A673 (cell line): ENCODE results near the gene MRPL44. TPM values are rescaled to one million over a fixed set of nuclear protein-coding genes. Genes with fewer than 3 reads are reported as not detected.

Experiments
- BruUV-seq: library from RNA; stranded (reverse); fragments of 400-500 nt; replicated peaks from 2 replicates; lab custom pipeline; 2021; lab: Mats Ljungman, UMichigan
- CTCF ChIA-PET: fragments of 300-600 bp; sonication (Branson Sonifier 250); formaldehyde crosslinking; loops from one replicate; lab custom pipeline; 2022; ENCODE audit warnings: antibody characterized with exemption; lab: Charles Lee
- POLR2A ChIA-PET: fragments of 300-600 bp; sonication (Branson Sonifier 250); formaldehyde crosslinking; loops from one replicate; lab custom pipeline; 2022; ENCODE audit warnings: antibody characterized with exemption; ENCODE audit not compliant: low non-redundant PET; lab: Charles Lee
- DNase-seq: peaks from one replicate; pipeline ENCODE4 v3.0.0-alpha.2; 2015; ENCODE audit warnings: low spot score
- H3K27ac ChIP-seq: fragments of 200-600 bp; sonication (generic); 2 replicates; pipeline ENCODE4 v1.5.1; 2016; ENCODE audit warnings: mixed run types, low read depth, mild to moderate bottlenecking, mixed read lengths, antibody characterized with exemption, low read length; ENCODE audit not compliant: poor library complexity, severe bottlenecking
- H3K27me3 ChIP-seq: fragments of 200-600 bp; sonication (generic); replicated peaks from 2 replicates; pipeline ENCODE4 v1.6.1; 2017; ENCODE audit warnings: mixed run types, low read depth, mild to moderate bottlenecking, mixed read lengths, antibody characterized with exemption, low read length; ENCODE audit not compliant: insufficient read depth, poor library complexity
- H3K36me3 ChIP-seq: fragments of 200-600 bp; sonication (generic); 2 replicates; pipeline ENCODE4 v1.6.1; 2016; ENCODE audit warnings: mixed run types, mild to moderate bottlenecking, mixed read lengths, antibody characterized with exemption, low read length; ENCODE audit not compliant: insufficient read depth, poor library complexity, severe bottlenecking
- H3K4me1 ChIP-seq: fragments of 200-600 bp; sonication (generic); 2 replicates; pipeline ENCODE4 v1.6.1; 2017; ENCODE audit warnings: mixed run types, mild to moderate bottlenecking, mixed read lengths, antibody characterized with exemption, low read length; ENCODE audit not compliant: insufficient read depth, poor library complexity, severe bottlenecking
- H3K4me3 ChIP-seq: fragments of 200-600 bp; sonication (generic); 2 replicates; pipeline ENCODE4 v1.5.1; 2016; ENCODE audit warnings: low read depth, mixed run types, mild to moderate bottlenecking, mixed read lengths, low read length; ENCODE audit not compliant: poor library complexity, severe bottlenecking
- H3K9me3 ChIP-seq: fragments of 200-600 bp; sonication (generic); 2 replicates; pipeline ENCODE4 v1.6.1; 2016; ENCODE audit warnings: mixed run types, low read depth, mild to moderate bottlenecking, mixed read lengths, antibody characterized with exemption, low read length; ENCODE audit not compliant: poor library complexity, severe bottlenecking
- CTCF ChIP-seq: fragments of 300-800, 200-600 bp; sonication (generic); conservative IDR thresholded peaks from 2 replicates; pipeline ENCODE4 v1.5.1; 2017; ENCODE audit warnings: low read depth, mild to moderate bottlenecking, antibody characterized with exemption, low read length, moderate library complexity, mixed read lengths
- EZH2 ChIP-seq: fragments of 200-600 bp; sonication (generic); IDR thresholded peaks from 2 replicates; pipeline ENCODE4 v1.6.1; 2017; ENCODE audit warnings: borderline replicate concordance, low read depth, mild to moderate bottlenecking, mixed read lengths, antibody characterized with exemption, low read length; ENCODE audit not compliant: poor library complexity, severe bottlenecking
- intact Hi-C: fragments of 100-400 bp; cut with micrococcal nuclease; formaldehyde crosslinking; loops from one replicate; pipeline ENCODE4 v1.10.0; 2022; ENCODE audit not compliant: unreplicated experiment
- total RNA-seq: library from RNA; stranded (reverse); gene quantifications from 2 replicates; pipeline ENCODE4 v1.2.3, GENCODE V29; 2021

Gene MRPL44
- total RNA-seq, 1 experiment from 2014 or later: 38.3 TPM

- no peak for TF ChIP-seq CTCF
- TF ChIP-seq EZH2: no peak
- intact Hi-C loops: no loop called here
- H3K4me3 ChIP-seq: no peak overlapping the region
- ChIA-PET CTCF (no interaction called here), POLR2A (no interaction called here)
- no peaks in the 10 kb centered on the region for H3K9me3 ChIP-seq
- no peaks in the 10 kb centered on the region for H3K4me1 ChIP-seq
- no peaks in the 10 kb centered on the region for H3K27me3 ChIP-seq
- no peak for DNase-seq
- no TSS peak for BruUV-seq
- peaks cover 23% of the 10 kb centered on the region for H3K36me3 ChIP-seq
- no peak overlapping the region for H3K27ac ChIP-seq
Observed at GRCh38 chr2:223916181-223916920, 40.9 kb upstream of the MRPL44 start.

GRCh38 chr2:223918671-223919134 lies 38.6 kb upstream of the MRPL44 start:
- H3K36me3 ChIP-seq: peaks cover 18% of the 10 kb centered on the region
- H3K9me3 ChIP-seq: no peaks in the 10 kb centered on the region
- POLR2A ChIA-PET: no interaction called here
- no peak overlapping the region for H3K27ac ChIP-seq
- no peaks in the 10 kb centered on the region for H3K27me3 ChIP-seq
- no peak overlapping the region for H3K4me3 ChIP-seq
- no peaks in the 10 kb centered on the region for H3K4me1 ChIP-seq
- CTCF ChIA-PET: no interaction called here
- no peak for DNase-seq
- BruUV-seq: no TSS peak
- TF ChIP-seq EZH2: no peak
- intact Hi-C loops: no loop called here

GRCh38 chr2:223920109-223920508 lies 37.2 kb upstream of the MRPL44 start:
- Histone ChIP-seq H3K27me3 (no peaks in the 10 kb centered on the region), H3K4me3 (no peak overlapping the region), H3K36me3 (peaks cover 21% of the 10 kb centered on the region), H3K9me3 (no peaks in the 10 kb centered on the region), H3K4me1 (no peaks in the 10 kb centered on the region), H3K27ac (no peak overlapping the region)
- no TSS peak for BruUV-seq
- POLR2A ChIA-PET: no interaction called here
- TF ChIP-seq CTCF (peak; percentile 26; the same call in 1 of the 2 replicates), EZH2 (no peak)
- no peak for DNase-seq
- intact Hi-C loops: no loop called here
- CTCF ChIA-PET: no interaction called here

GRCh38 chr2:223921204-223921603 lies 36.1 kb upstream of the MRPL44 start:
- Histone ChIP-seq H3K9me3 (peaks cover 3% of the 10 kb centered on the region), H3K4me1 (no peaks in the 10 kb centered on the region), H3K27me3 (no peaks in the 10 kb centered on the region), H3K4me3 (no peak overlapping the region), H3K27ac (no peak overlapping the region), H3K36me3 (peaks cover 15% of the 10 kb centered on the region)
- no peak for DNase-seq
- ChIA-PET CTCF (no interaction called here), POLR2A (no interaction called here)
- TF ChIP-seq EZH2 (no peak), CTCF (no peak)
- BruUV-seq: no TSS peak
- intact Hi-C loops: no loop called here
